PFSK-1 (cell line): ENCODE data around the gene HECTD4.

ENCODE experiments used
- FOXP2 ChIP-seq: optimal IDR thresholded peaks from 2 replicates; pipeline ENCODE3; 2011; ENCODE audit warnings: borderline replicate concordance, control low read depth, inconsistent platforms; ENCODE audit not compliant: insufficient read depth; ENCODE audit errors: extremely low read length, extremely low read depth
- POLR2AphosphoS5 ChIP-seq: IDR thresholded peaks from 2 replicates; pipeline ENCODE4 v1.6.1; 2012; ENCODE audit warnings: low read depth, mild to moderate bottlenecking, control low read depth, low read length, moderate library complexity
- REST ChIP-seq, 2 experiments: IDR thresholded peaks; 2 replicates each; pipeline versions ENCODE4 v1.6.1 to v1.8.0; 2011 to 2012; ENCODE audit warnings: low read depth in 2 of 2, low read length in 2 of 2, control low read depth in 1 of 2, inconsistent platforms in 1 of 2, mild to moderate bottlenecking in 1 of 2, moderate library complexity in 1 of 2; ENCODE audit not compliant: insufficient read depth in 1 of 2
- SIN3A ChIP-seq: IDR thresholded peaks from 2 replicates; pipeline ENCODE4 v1.6.1; 2012; ENCODE audit warnings: mild to moderate bottlenecking, low read length, moderate library complexity, borderline replicate concordance; ENCODE audit not compliant: insufficient read depth
- TAF1 ChIP-seq: IDR thresholded peaks from 2 replicates; pipeline ENCODE4 v1.6.1; 2012; ENCODE audit warnings: low read length, control low read depth, borderline replicate concordance; ENCODE audit not compliant: insufficient read depth

DNA sequence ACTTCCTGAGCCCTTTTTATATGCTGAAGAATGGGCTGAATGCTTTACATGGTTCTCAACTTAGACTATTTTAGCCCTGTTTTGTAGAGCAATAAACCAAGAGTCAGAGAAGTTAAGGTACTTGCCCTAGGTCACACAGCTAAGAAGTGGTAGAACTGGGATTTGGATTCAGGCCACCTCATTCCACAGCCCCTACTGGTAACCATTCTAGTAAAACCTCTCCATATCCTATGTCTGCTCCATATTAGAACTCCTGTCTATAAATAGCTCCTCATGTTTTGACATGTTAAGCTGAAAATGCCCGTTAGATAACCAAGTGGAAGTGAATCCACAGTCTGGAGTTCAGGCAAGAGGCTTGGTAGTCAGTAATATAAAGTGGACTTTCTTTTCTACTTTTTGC is 111.6 kb downstream of the HECTD4 start:
- TF ChIP-seq POLR2AphosphoS5 (no peak), REST (IDR thresholded peaks at IDR 0.05; ENCODE audit: insufficient read depth in 1 of 2, low read depth in 2 of 2, low read length in 2 of 2) (no peak), TAF1 (no peak), SIN3A (no peak), FOXP2 (no peak)
